ENCODE results near the gene PDSS2. TPM values are rescaled to one million over a fixed set of nuclear protein-coding genes. Genes with fewer than 3 reads are reported as not detected.

The PDSS2 gene
- total RNA-seq, 3 donors from 2014 or later (not counting 1 experiment from before 2014, with no cell fraction given): 11.2 to 15.5 (median 14.2) TPM

GRCh38 chr6:107444277-107444676 lies 15.1 kb downstream of the PDSS2 start:
- H3K9me3 ChIP-seq (ENCODE audit: control insufficient read depth, insufficient read depth, low read length): peaks cover 17% of the 10 kb centered on the region
- peaks cover 9% of the 10 kb centered on the region for H3K36me3 Mint-ChIP-seq
- intact Hi-C loops (cut with micrococcal nuclease): no loop called here
- ATAC-seq (no peak), DNase-seq (no peak)
- no peaks in the 10 kb centered on the region for H3K4me1 ChIP-seq (ENCODE audit: control insufficient read depth, insufficient read depth, low read length)
- H3K36me3 ChIP-seq (ENCODE audit: control insufficient read depth, insufficient read depth, low read length): no peaks in the 10 kb centered on the region
- peaks cover 2 to 5% of the 10 kb centered on the region in 2 donors for H3K9me3 Mint-ChIP-seq
- H3K27me3 ChIP-seq (ENCODE audit: control insufficient read depth, insufficient read depth, low read length): no peaks in the 10 kb centered on the region
- peaks cover 12 to 34% of the 10 kb centered on the region in 2 donors for H3K4me1 Mint-ChIP-seq
- no peak overlapping the region for H3K27ac ChIP-seq (ENCODE audit: low read length)
- no peak overlapping the region for H3K27ac Mint-ChIP-seq
- H3K27me3 Mint-ChIP-seq (ENCODE audit: low read depth in 2 of 2): no peaks in the 10 kb centered on the region
- WGBS (ENCODE audit: insufficient coverage): no CpG with 5 or more reads among the region's 1 CpG
- TF ChIP-seq CTCF (IDR thresholded peaks at IDR 0.05): no peak
- H3K4me3 Mint-ChIP-seq: no peak overlapping the region
- H3K4me3 ChIP-seq (ENCODE audit: low read length): no peak overlapping the region

- Histone ChIP-seq H3K27ac (ENCODE audit: low read length) (no peak overlapping the region), H3K27me3 (ENCODE audit: control insufficient read depth, insufficient read depth, low read length) (no peaks in the 10 kb centered on the region), H3K9me3 (ENCODE audit: control insufficient read depth, insufficient read depth, low read length) (peaks cover 17% of the 10 kb centered on the region), H3K4me3 (ENCODE audit: low read length) (no peak overlapping the region), H3K36me3 (ENCODE audit: control insufficient read depth, insufficient read depth, low read length) (no peaks in the 10 kb centered on the region), H3K4me1 (ENCODE audit: control insufficient read depth, insufficient read depth, low read length) (no peaks in the 10 kb centered on the region)
- TF ChIP-seq CTCF (IDR thresholded peaks at IDR 0.05): no peak
- peaks cover 2 to 5% of the 10 kb centered on the region in 2 donors for H3K9me3 Mint-ChIP-seq
- no peak for DNase-seq
- intact Hi-C loops (cut with micrococcal nuclease): no loop called here
- H3K27ac Mint-ChIP-seq: no peak overlapping the region
- no peak overlapping the region for H3K4me3 Mint-ChIP-seq
- no peak for ATAC-seq
- peaks cover 12 to 36% of the 10 kb centered on the region in 2 donors for H3K4me1 Mint-ChIP-seq
- no peaks in the 10 kb centered on the region for H3K27me3 Mint-ChIP-seq (ENCODE audit: low read depth in 2 of 2)
- 92% methylated on average over 7 of the region's 7 CpGs for WGBS (ENCODE audit: insufficient coverage)
- H3K36me3 Mint-ChIP-seq: peaks cover 9% of the 10 kb centered on the region
Measured at GRCh38 chr6:107443608-107444267, 15.6 kb downstream of the PDSS2 start.

- WGBS (ENCODE audit: insufficient coverage): 72% methylated on average over 1 of the region's 2 CpGs
- ATAC-seq (no peak), DNase-seq (no peak)
- Histone ChIP-seq H3K9me3 (ENCODE audit: control insufficient read depth, insufficient read depth, low read length) (peaks cover 14% of the 10 kb centered on the region), H3K27ac (ENCODE audit: low read length) (no peak overlapping the region), H3K27me3 (ENCODE audit: control insufficient read depth, insufficient read depth, low read length) (no peaks in the 10 kb centered on the region), H3K4me1 (ENCODE audit: control insufficient read depth, insufficient read depth, low read length) (no peaks in the 10 kb centered on the region), H3K36me3 (ENCODE audit: control insufficient read depth, insufficient read depth, low read length) (no peaks in the 10 kb centered on the region), H3K4me3 (ENCODE audit: low read length) (no peak overlapping the region)
- Mint-ChIP-seq H3K9me3 (no peaks in the 10 kb centered on the region), H3K27me3 (ENCODE audit: low read depth in 2 of 2) (no peaks in the 10 kb centered on the region), H3K36me3 (peaks cover 2% of the 10 kb centered on the region), H3K27ac (no peak overlapping the region), H3K4me3 (no peak overlapping the region), H3K4me1 (peaks cover 12 to 36% of the 10 kb centered on the region in 2 donors)
- intact Hi-C loops (cut with micrococcal nuclease): no loop called here
- no peak for TF ChIP-seq CTCF (IDR thresholded peaks at IDR 0.05)
Measured at GRCh38 chr6:107442938-107443607, 16.3 kb downstream of the PDSS2 start.
